GM23338 (cell line): ENCODE measurements around the gene FLNA. TPM values are rescaled to one million over a fixed set of nuclear protein-coding genes. Genes with fewer than 3 reads are reported as not detected.

ENCODE experiments used
- ATAC-seq: fragments of 200-7000 bp; cut with Tn5 transposase; 3 replicates; pipeline ENCODE4 v1.9.1; 2020
- DNase-seq: peaks from one replicate; pipeline ENCODE4 v3.0.0-alpha.2; 2015; ENCODE audit warnings: low spot score
- H2AFZ ChIP-seq: fragments of 200-600 bp; sonication (generic); 2 replicates; pipeline ENCODE4 v1.8.0; 2016; ENCODE audit warnings: antibody characterized with exemption, mild to moderate bottlenecking, moderate library complexity
- H3F3A ChIP-seq: fragments of 200-600 bp; sonication (generic); replicated peaks from 2 replicates; pipeline ENCODE4 v1.8.0; 2017; ENCODE audit warnings: antibody characterized with exemption, mixed run types, low read depth
- H3K27ac ChIP-seq: fragments of 200-600 bp; sonication (generic); 2 replicates; pipeline ENCODE4 v1.6.1; 2016; ENCODE audit warnings: low read depth
- H3K27me3 ChIP-seq: fragments of 200-600 bp; sonication (generic); 2 replicates; pipeline ENCODE4 v1.8.0; 2016; ENCODE audit warnings: mild to moderate bottlenecking, mixed run types, moderate library complexity; ENCODE audit not compliant: insufficient read depth
- H3K36me3 ChIP-seq: fragments of 200-600 bp; sonication (generic); 2 replicates; pipeline ENCODE4 v1.8.0; 2016; ENCODE audit warnings: mild to moderate bottlenecking; ENCODE audit not compliant: insufficient read depth
- H3K4me1 ChIP-seq: fragments of 200-600 bp; sonication (generic); 2 replicates; pipeline ENCODE4 v1.8.0; 2016; ENCODE audit warnings: mild to moderate bottlenecking, moderate library complexity; ENCODE audit not compliant: insufficient read depth
- H3K4me2 ChIP-seq: fragments of 200-600 bp; sonication (generic); 2 replicates; pipeline ENCODE4 v1.7.1; 2017; ENCODE audit warnings: mixed run types
- H3K4me3 ChIP-seq: fragments of 200-600 bp; sonication (generic); 2 replicates; pipeline ENCODE4 v1.6.1; 2016; ENCODE audit warnings: mixed run types
- H3K79me2 ChIP-seq: fragments of 200-600 bp; sonication (generic); replicated peaks from 2 replicates; pipeline ENCODE4 v1.8.0; 2017; ENCODE audit warnings: mild to moderate bottlenecking; ENCODE audit not compliant: insufficient read depth
- H3K9me2 ChIP-seq: fragments of 200-600 bp; sonication (generic); 2 replicates; pipeline ENCODE4 v1.8.0; 2017; ENCODE audit not compliant: insufficient read depth
- H4K20me1 ChIP-seq: fragments of 200-600 bp; sonication (generic); replicated peaks from 2 replicates; pipeline ENCODE4 v1.8.0; 2017; ENCODE audit warnings: mild to moderate bottlenecking; ENCODE audit not compliant: insufficient read depth
- H3K27ac Mint-ChIP-seq: 2 replicates; pipeline ENCODE4 v1.8.0; 2020; ENCODE audit warnings: inconsistent platforms, mild to moderate bottlenecking, moderate library complexity, mixed read lengths
- H3K27me3 Mint-ChIP-seq: 3 replicates; pipeline ENCODE4 v1.8.0; 2022; ENCODE audit warnings: low read depth, mild to moderate bottlenecking, moderate library complexity, mixed read lengths, inconsistent platforms; ENCODE audit not compliant: insufficient read depth, poor library complexity
- H3K36me3 Mint-ChIP-seq: 3 replicates; pipeline ENCODE4 v1.8.0; 2021; ENCODE audit warnings: low read depth, mild to moderate bottlenecking, inconsistent platforms, moderate library complexity, mixed read lengths
- H3K4me1 Mint-ChIP-seq: 3 replicates; pipeline ENCODE4 v1.8.0; 2020; ENCODE audit warnings: mild to moderate bottlenecking, inconsistent platforms, mixed read lengths
- H3K4me3 Mint-ChIP-seq: 3 replicates; pipeline ENCODE4 v1.8.0; 2021; ENCODE audit warnings: moderate library complexity, mild to moderate bottlenecking, inconsistent platforms, mixed read lengths
- H3K9me3 Mint-ChIP-seq: 3 replicates; pipeline ENCODE4 v1.8.0; 2020; ENCODE audit warnings: moderate library complexity, mild to moderate bottlenecking, inconsistent platforms, mixed read lengths
- CREB1 ChIP-seq: fragments of 250-450 bp; sonication (Bioruptor Pico); IDR thresholded peaks from 2 replicates; pipeline ENCODE4 v1.5.0; 2020; ENCODE audit warnings: low read depth, mild to moderate bottlenecking, moderate library complexity
- CTCF ChIP-seq, 2 experiments: fragments of 200-600 bp in 1 of 2; sonication (generic) in 1 of 2; conservative IDR thresholded peaks; 2 replicates each; pipeline versions ENCODE4 v1.5.1 to v1.6.1; 2016 to 2017; ENCODE audit warnings: antibody characterized with exemption in 2 of 2, low read depth in 2 of 2, mild to moderate bottlenecking in 2 of 2, moderate library complexity in 1 of 2
- ETS1 ChIP-seq: IDR thresholded peaks from 2 replicates; pipeline ENCODE4 v1.6.1; 2016; ENCODE audit warnings: antibody characterized with exemption
- EZH2 ChIP-seq: fragments of 200-600 bp; sonication (generic); IDR thresholded peaks from one replicate; pipeline ENCODE4 v1.8.0; 2017; ENCODE audit warnings: antibody characterized with exemption, mild to moderate bottlenecking, low read depth; ENCODE audit not compliant: unreplicated experiment
- EZH2phosphoT487 ChIP-seq: fragments of 200-600 bp; sonication (generic); IDR thresholded peaks from one replicate; pipeline ENCODE4 v1.8.1; 2018; ENCODE audit warnings: antibody characterized with exemption; ENCODE audit not compliant: unreplicated experiment
- JUNB ChIP-seq: IDR thresholded peaks from one replicate; pipeline ENCODE4 v1.6.1; 2016; ENCODE audit warnings: antibody characterized with exemption; ENCODE audit not compliant: unreplicated experiment
- NANOG ChIP-seq: IDR thresholded peaks from 2 replicates; pipeline ENCODE4 v1.6.1; 2016; ENCODE audit warnings: antibody characterized with exemption, borderline replicate concordance
- REST ChIP-seq: IDR thresholded peaks from one replicate; pipeline ENCODE4 v1.6.1; 2018; ENCODE audit warnings: antibody characterized with exemption; ENCODE audit not compliant: unreplicated experiment
- STAT1 ChIP-seq: IDR thresholded peaks from one replicate; pipeline ENCODE4 v1.6.1; 2016; ENCODE audit warnings: antibody characterized with exemption; ENCODE audit not compliant: unreplicated experiment
- ZNF114 ChIP-seq: fragments of 250-450 bp; sonication (Bioruptor Pico); IDR thresholded peaks from 2 replicates; pipeline ENCODE4 v1.5.0; 2020; ENCODE audit warnings: mild to moderate bottlenecking, moderate library complexity
- ZNF331 ChIP-seq: fragments of 250-450 bp; sonication (Bioruptor Pico); IDR thresholded peaks from 2 replicates; pipeline ENCODE4 v1.5.0; 2020; ENCODE audit warnings: low read depth, mild to moderate bottlenecking, moderate library complexity
- polyA plus RNA-seq: library from polyadenylated mRNA; unstranded; fragments of >200 nt; fragmentation: Nextera tagmentation; extraction: Ambion mirVana; gene quantifications from 2 replicates; pipeline ENCODE4 v1.2.1, GENCODE V29; 2016
- total RNA-seq: library from RNA; depleted of rRNA; stranded (reverse); fragments of >200 nt; shearing (Covaris generic); gene quantifications from 2 replicates; pipeline ENCODE4 v1.2.3, GENCODE V29; 2014

Gene FLNA
- total and polyA plus RNA-seq, 2 experiments from 2014 or later, result 579 to 1,445 TPM

DNA sequence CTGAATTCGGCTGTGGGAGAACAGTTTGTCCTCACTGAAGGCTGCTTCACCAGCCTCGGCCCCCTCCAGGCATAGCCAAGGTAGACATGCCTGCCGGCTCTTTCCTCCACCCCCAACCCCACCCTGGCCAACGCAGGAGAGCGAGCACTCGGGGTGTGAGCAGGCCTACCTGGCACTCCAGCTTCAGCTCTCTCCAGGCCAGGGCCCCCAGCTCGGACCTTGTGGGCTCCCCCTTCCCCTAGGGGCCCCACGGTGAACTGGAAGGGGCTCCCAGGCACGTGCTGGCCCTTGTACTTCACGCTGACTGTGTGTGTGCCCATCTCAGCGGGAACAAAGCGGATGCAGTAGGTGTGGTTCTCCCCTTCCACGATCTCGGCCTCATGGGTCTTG lies 22.4 kb downstream of the FLNA start (continued):
- TF ChIP-seq CTCF (conservative IDR thresholded peaks at IDR 0.05; ENCODE audit: low read depth in 2 of 2) (no peak), ZNF114 (CRISPR knock-in tag) (no peak), REST (no peak), NANOG (no peak), STAT1 (no peak)

DNA sequence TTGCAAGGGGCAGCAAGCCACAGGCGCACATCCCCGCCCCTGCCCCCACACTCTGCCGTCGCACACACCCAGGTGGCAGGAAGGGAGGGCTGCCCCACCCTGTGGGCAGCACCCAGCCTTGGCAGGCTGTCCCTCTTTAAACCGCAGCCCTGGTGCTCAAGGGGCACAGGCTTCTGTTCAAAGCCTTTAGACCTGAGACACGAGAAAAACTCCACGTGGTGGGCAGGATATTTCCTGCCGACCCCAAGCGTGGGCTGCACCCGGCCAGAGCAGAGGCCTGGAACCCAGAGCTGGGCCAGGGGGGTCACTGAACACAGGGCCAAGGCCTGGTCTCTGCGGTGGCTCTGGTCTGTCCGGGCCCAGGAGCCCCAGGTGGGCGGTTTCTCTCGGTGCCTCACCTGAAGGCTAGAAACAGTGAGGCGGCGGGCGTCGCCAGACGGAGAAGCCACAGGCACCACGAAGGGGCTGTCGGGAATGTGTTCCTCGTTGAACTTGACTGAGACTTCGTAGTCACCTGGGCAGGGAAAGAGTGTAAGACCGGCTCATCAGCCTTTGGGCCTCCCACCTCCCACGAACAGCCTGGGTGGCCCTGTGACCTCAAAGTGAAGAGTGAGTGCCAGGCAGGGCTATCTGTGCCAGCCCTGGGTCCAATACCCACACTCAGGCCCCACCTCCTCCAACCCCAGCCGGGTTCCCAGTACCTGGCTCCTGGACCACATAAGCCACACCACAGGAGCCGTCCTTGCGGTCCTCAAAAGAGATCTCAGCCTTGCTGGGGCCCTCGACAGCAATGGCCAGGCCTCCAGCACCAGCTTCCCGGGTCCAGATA lies 23.0 kb downstream of the FLNA start:
- ATAC-seq (no peak), DNase-seq (no peak)
- no peak overlapping the region for H3K27ac Mint-ChIP-seq
- peaks cover 65% of the 10 kb centered on the region for H3K36me3 Mint-ChIP-seq
- peaks cover 5% of the 10 kb centered on the region; the same call in 2 of the 3 replicates for H3K4me1 Mint-ChIP-seq
- H3K27me3 Mint-ChIP-seq, result peaks cover 8% of the 10 kb centered on the region
- Histone ChIP-seq H3K4me2 (no peak overlapping the region), H3K79me2 (no peaks in the 10 kb centered on the region), H3K27me3 (no peaks in the 10 kb centered on the region), H3F3A (peaks cover 10% of the 10 kb centered on the region), H4K20me1 (no peaks in the 10 kb centered on the region), H3K4me3 (no peak overlapping the region), H3K9me2 (no peaks in the 10 kb centered on the region), H3K36me3 (peaks cover 14% of the 10 kb centered on the region), H3K27ac (no peak overlapping the region), H3K4me1 (no peaks in the 10 kb centered on the region), H2AFZ (no peak overlapping the region)
- no peak overlapping the region for H3K4me3 Mint-ChIP-seq
- H3K9me3 Mint-ChIP-seq, result no peaks in the 10 kb centered on the region; the same call in 2 of the 3 replicates
- TF ChIP-seq JUNB (no peak), ZNF331 (no peak), ZNF114 (CRISPR knock-in tag) (no peak), ETS1 (no peak), EZH2phosphoT487 (no peak), NANOG (no peak), STAT1 (no peak), EZH2 (no peak), CREB1 (CRISPR knock-in tag) (no peak), REST (no peak)
